ENCODE measurements around the gene RIC8B. TPM values are rescaled to one million over a fixed set of nuclear protein-coding genes. Genes with fewer than 3 reads are reported as not detected.

The RIC8B gene
- total and polyA plus RNA-seq, 2 of the 8 experiments (the other 6 are each of a cell fraction or from before 2014, with no cell fraction given) = 8.2 to 25.3 TPM

DNA sequence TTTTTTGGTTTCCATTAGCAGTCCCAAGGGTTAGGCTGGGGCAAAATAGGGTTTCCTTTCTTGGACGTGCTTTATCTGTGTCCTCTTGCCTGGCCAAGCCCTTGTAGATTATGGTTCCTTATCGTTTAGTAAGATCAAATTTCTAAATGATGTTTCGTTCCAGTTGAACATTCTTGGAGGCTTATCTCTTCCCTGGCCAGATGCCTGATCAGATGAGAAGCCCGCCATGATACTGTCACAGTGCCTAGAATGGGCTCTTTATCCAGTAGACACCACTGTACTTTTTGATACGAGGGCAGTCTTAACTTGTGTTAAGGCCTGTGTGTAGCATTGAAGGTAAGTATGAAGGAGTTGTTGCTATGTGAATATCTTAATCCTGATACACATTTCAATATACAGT, 105.1 kb downstream of the RIC8B start:
- no peak overlapping the region for H4K91ac ChIP-seq (replicated peaks; ENCODE audit: insufficient read length, low read length)
- H4K5ac ChIP-seq (ENCODE audit: insufficient read length, low read depth, low read length) = no peak overlapping the region
- no peaks in the 10 kb centered on the region for H4K20me1 ChIP-seq (replicated peaks in 1 of 2; ENCODE audit: control insufficient read depth in 1 of 2, insufficient read depth in 2 of 2, low read length in 2 of 2)
- H3K9me3 ChIP-seq (ENCODE audit: insufficient read depth in 2 of 2, low read depth in 1 of 2, low read length in 1 of 2) = no peaks in the 10 kb centered on the region
- H2BK15ac ChIP-seq (ENCODE audit: low read length) = no peak overlapping the region
- H4K8ac ChIP-seq (ENCODE audit: extremely low read depth, insufficient read depth, low read length) = no peak overlapping the region
- no peak for FAIRE-seq
- no peak overlapping the region for H3K4me3 ChIP-seq (ENCODE audit: extremely low read depth in 1 of 4, insufficient read depth in 2 of 4, low read depth in 3 of 4, low read length in 4 of 4)
- TF ChIP-seq FOSL1 (IDR thresholded peaks at IDR 0.05; ENCODE audit: insufficient read depth, low read depth, low read length) = no peak
- no peak for TF ChIP-seq KDM4A (IDR thresholded peaks at IDR 0.05; ENCODE audit: low read depth, low read length, severe bottlenecking)
- no peak for TF ChIP-seq SP2 (IDR thresholded peaks at IDR 0.05; ENCODE audit: low read length)
- TF ChIP-seq MAFK (IDR thresholded peaks at IDR 0.05; ENCODE audit: low read depth, low read length) = no peak
- no peak overlapping the region for H3K18ac ChIP-seq (ENCODE audit: extremely low read depth, low read length)
- ChIA-PET POLR2A (ENCODE audit: partially characterized antibody) (no interaction called here), CTCF (ENCODE audit: partially characterized antibody) (no interaction called here)
- H3K27me3 ChIP-seq (replicated peaks in 1 of 4; ENCODE audit: control insufficient read depth in 3 of 4, extremely low read depth in 1 of 4, insufficient read depth in 3 of 4, low read length in 3 of 4) = peaks cover 0 to 1% (median 0%) of the 10 kb centered on the region in 4 experiments; a peak in 1 of 7 replicates
- H3K79me1 ChIP-seq (ENCODE audit: low read depth, low read length) = no peaks in the 10 kb centered on the region
- H3K23me2 ChIP-seq (ENCODE audit: low read depth, low read length) = no peaks in the 10 kb centered on the region
- no peak overlapping the region for H3K4me2 ChIP-seq (ENCODE audit: insufficient read depth in 1 of 2, low read depth in 2 of 2, low read length in 2 of 2)
- H3K14ac ChIP-seq (ENCODE audit: insufficient read length) = no peak overlapping the region
- H3K4me1 ChIP-seq (replicated peaks in 1 of 4; ENCODE audit: control insufficient read depth in 3 of 4, insufficient read depth in 4 of 4, low read length in 3 of 4) = no peaks in the 10 kb centered on the region
- H2BK5ac ChIP-seq (ENCODE audit: low read depth, low read length) = no peak overlapping the region
- H3K9ac ChIP-seq (replicated peaks in 1 of 4; ENCODE audit: extremely low read depth in 1 of 4, low read depth in 3 of 4, low read length in 3 of 4) = no peak overlapping the region
- H3K27ac ChIP-seq (ENCODE audit: low read depth, low read length) = no peak overlapping the region
- H2BK20ac ChIP-seq (ENCODE audit: low read length) = no peak overlapping the region
- H3K79me2 ChIP-seq (ENCODE audit: control insufficient read depth in 1 of 2, insufficient read depth in 2 of 2, low read length in 2 of 2) = no peaks in the 10 kb centered on the region
- H3K23ac ChIP-seq (ENCODE audit: insufficient read length) = no peak overlapping the region
- H3K56ac ChIP-seq (replicated peaks; ENCODE audit: insufficient read length, low read depth, low read length) = no peak overlapping the region
- H2AFZ ChIP-seq (ENCODE audit: low read length) = no peak overlapping the region
- no peak overlapping the region for H2BK120ac ChIP-seq (replicated peaks; ENCODE audit: low read depth, low read length)
- no peak overlapping the region for H2AK5ac ChIP-seq (ENCODE audit: low read depth, low read length)
- DNase-seq (ENCODE audit: low read depth in 1 of 2, low spot score in 2 of 2) = no peak
- 91% methylated on average over 5 of the region's 5 CpGs; no CpG with 5 or more reads in 1 of the 2 experiments for WGBS, 2 experiments (ENCODE audit: extremely low coverage in 1 of 2, insufficient coverage in 1 of 2, insufficient read length in 1 of 2, insufficient replicate concordance in 2 of 2, low coverage in 1 of 2, low lambda C conversion rate in 2 of 2, missing lambda C conversion rate in 1 of 2)
- H3K4ac ChIP-seq (replicated peaks; ENCODE audit: insufficient read length, low read depth, low read length) = no peak overlapping the region
- peaks cover 0 to 27% (median 13%) of the 10 kb centered on the region in 4 experiments; a peak in 4 of 8 replicates for H3K36me3 ChIP-seq (ENCODE audit: control insufficient read depth in 2 of 4, insufficient read depth in 4 of 4, low read length in 3 of 4)
- H2BK12ac ChIP-seq (ENCODE audit: low read depth, low read length) = no peak overlapping the region
